Measurements from ENCODE around the gene TYK2. TPM values are rescaled to one million over a fixed set of nuclear protein-coding genes. Genes with fewer than 3 reads are reported as not detected.

TYK2 gene
- total and polyA plus RNA-seq, 2 of the 13 experiments (the other 11 are each of a cell fraction or from before 2014, with no cell fraction given) = 38.8 to 60.1 TPM

- no peak for TF ChIP-seq DMAP1 (CRISPR knock-in tag; IDR thresholded peaks at IDR 0.05)
- no peak for TF ChIP-seq ZBTB8A (CRISPR knock-in tag; IDR thresholded peaks at IDR 0.05; ENCODE audit: borderline replicate concordance, low read depth)
- TF ChIP-seq PBX2 (CRISPR knock-in tag; IDR thresholded peaks at IDR 0.05) = no peak
- no peak for TF ChIP-seq CREB1 (IDR thresholded peaks at IDR 0.05)
- 0 out of 2 replicates have a peak, but pooled peaks have one; percentile 66 for TF ChIP-seq CREB1 (CRISPR knock-in tag; IDR thresholded peaks at IDR 0.05)
- TF ChIP-seq ZSCAN9 (CRISPR knock-in tag; IDR thresholded peaks at IDR 0.05; ENCODE audit: borderline replicate concordance) = no peak
- no peak for TF ChIP-seq NFYB (CRISPR knock-in tag; IDR thresholded peaks at IDR 0.05)
- no peak for TF ChIP-seq SP5 (CRISPR knock-in tag; IDR thresholded peaks at IDR 0.05; ENCODE audit: borderline replicate concordance, low read depth)
- TF ChIP-seq DDIT3 (CRISPR knock-in tag; IDR thresholded peaks at IDR 0.05) = no peak
- TF ChIP-seq ZNF652 (CRISPR knock-in tag; IDR thresholded peaks at IDR 0.05; ENCODE audit: borderline replicate concordance, low read depth) = no peak
- TF ChIP-seq ZNF354B (CRISPR knock-in tag; IDR thresholded peaks at IDR 0.05) = no peak
- no peak for TF ChIP-seq ZBTB40 (IDR thresholded peaks at IDR 0.05)
- no peak for TF ChIP-seq ZBTB40 (CRISPR knock-in tag; IDR thresholded peaks at IDR 0.05)
- no peak for TF ChIP-seq ATF2 (CRISPR knock-in tag; IDR thresholded peaks at IDR 0.05)
- TF ChIP-seq FOSL2 (CRISPR knock-in tag; IDR thresholded peaks at IDR 0.05) = no peak
- no peak for TF ChIP-seq MBD4 (IDR thresholded peaks at IDR 0.05; ENCODE audit: borderline replicate concordance, low read length)
- TF ChIP-seq ELF4 (CRISPR knock-in tag; IDR thresholded peaks at IDR 0.05; ENCODE audit: borderline replicate concordance) = no peak
- no peak for TF ChIP-seq SALL2 (CRISPR knock-in tag; IDR thresholded peaks at IDR 0.05)
- TF ChIP-seq ZNF446 (CRISPR knock-in tag; IDR thresholded peaks at IDR 0.05) = no peak
- TF ChIP-seq ZNF143 (CRISPR knock-in tag; IDR thresholded peaks at IDR 0.05) = no peak
These were observed 46.4 kb downstream of the TYK2 start (continued) for GRCh38 chr19:10333758-10334587.
